ENCODE measurements around the gene NFIA. TPM values are rescaled to one million over a fixed set of nuclear protein-coding genes. Genes with fewer than 3 reads are reported as not detected.

NFIA gene
- total and polyA plus RNA-seq, 9 of the 15 experiments (the other 6 are each of a cell fraction or from before 2014, with no cell fraction given): 5.3 to 24.9 (median 9.8) TPM

DNA sequence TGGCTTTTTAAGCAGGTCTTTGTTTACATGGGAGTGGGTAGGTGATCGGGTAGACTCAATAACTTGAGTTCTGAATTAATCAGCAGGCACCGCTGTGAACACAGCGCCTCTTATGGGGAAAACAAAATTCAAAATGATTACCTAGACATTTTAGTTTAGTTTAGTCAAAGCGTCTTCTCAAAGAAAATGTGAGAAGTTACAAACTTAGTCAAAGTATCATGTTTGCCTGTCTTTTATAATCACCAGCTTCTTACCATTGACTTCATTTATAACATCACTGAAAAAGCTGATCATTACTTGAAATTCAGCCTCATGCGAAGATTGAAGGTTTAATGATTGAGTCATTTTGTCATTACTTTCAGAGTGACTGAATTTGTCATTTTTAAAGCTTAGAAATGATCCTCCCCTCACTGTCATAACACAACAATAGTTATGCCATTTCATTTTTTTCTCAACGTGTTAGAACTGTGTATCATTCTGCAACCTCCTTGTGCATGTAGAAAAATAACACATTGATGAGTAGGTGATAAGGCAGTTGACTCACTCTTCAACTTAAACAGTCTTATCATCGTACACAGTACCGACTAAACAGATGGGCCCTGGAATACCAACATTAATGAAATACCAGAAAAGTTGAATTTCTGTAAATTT is 188.5 kb downstream of the NFIA start (continued):
- TF ChIP-seq, protein P1, sequence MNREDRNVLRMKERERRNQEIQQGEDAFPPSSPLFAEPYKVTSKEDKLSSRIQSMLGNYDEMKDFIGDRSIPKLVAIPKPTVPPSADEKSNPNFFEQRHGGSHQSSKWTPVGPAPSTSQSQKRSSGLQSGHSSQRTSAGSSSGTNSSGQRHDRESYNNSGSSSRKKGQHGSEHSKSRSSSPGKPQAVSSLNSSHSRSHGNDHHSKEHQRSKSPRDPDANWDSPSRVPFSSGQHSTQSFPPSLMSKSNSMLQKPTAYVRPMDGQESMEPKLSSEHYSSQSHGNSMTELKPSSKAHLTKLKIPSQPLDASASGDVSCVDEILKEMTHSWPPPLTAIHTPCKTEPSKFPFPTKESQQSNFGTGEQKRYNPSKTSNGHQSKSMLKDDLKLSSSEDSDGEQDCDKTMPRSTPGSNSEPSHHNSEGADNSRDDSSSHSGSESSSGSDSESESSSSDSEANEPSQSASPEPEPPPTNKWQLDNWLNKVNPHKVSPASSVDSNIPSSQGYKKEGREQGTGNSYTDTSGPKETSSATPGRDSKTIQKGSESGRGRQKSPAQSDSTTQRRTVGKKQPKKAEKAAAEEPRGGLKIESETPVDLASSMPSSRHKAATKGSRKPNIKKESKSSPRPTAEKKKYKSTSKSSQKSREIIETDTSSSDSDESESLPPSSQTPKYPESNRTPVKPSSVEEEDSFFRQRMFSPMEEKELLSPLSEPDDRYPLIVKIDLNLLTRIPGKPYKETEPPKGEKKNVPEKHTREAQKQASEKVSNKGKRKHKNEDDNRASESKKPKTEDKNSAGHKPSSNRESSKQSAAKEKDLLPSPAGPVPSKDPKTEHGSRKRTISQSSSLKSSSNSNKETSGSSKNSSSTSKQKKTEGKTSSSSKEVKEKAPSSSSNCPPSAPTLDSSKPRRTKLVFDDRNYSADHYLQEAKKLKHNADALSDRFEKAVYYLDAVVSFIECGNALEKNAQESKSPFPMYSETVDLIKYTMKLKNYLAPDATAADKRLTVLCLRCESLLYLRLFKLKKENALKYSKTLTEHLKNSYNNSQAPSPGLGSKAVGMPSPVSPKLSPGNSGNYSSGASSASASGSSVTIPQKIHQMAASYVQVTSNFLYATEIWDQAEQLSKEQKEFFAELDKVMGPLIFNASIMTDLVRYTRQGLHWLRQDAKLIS (CRISPR knock-in tag; IDR thresholded peaks at IDR 0.05): 0 out of 2 replicates have a peak, but pooled peaks have one; percentile 32
- no peak for TF ChIP-seq NFATC3 (IDR thresholded peaks at IDR 0.05)
- no peak; the same call in 1 of the 2 replicates for TF ChIP-seq MGA (IDR thresholded peaks at IDR 0.05)
- no peak for TF ChIP-seq RBBP5 (IDR thresholded peaks at IDR 0.05; ENCODE audit: borderline replicate concordance, insufficient read depth, low read length, poor library complexity, severe bottlenecking)
- TF ChIP-seq ZC3H8 (IDR thresholded peaks at IDR 0.05): no peak
- no peak for TF ChIP-seq RB1 (IDR thresholded peaks at IDR 0.05; ENCODE audit: low read depth)
- TF ChIP-seq ZNF395 (CRISPR knock-in tag; IDR thresholded peaks at IDR 0.05): peak; percentile 55; the same call in 1 of the 2 replicates
- TF ChIP-seq NR4A1 (CRISPR knock-in tag; IDR thresholded peaks at IDR 0.05): no peak
- no peak for TF ChIP-seq NR4A1 (tag; IDR thresholded peaks at IDR 0.05)
- TF ChIP-seq TEAD2 (tag; IDR thresholded peaks at IDR 0.05): no peak
